Mesothelial cell of epicardium (in vitro differentiated cells): Measurements from ENCODE around the gene VGLL4. TPM values are rescaled to one million over a fixed set of nuclear protein-coding genes. Genes with fewer than 3 reads are reported as not detected.
A peak's percentile ranks its signal among the peaks of the same experiment; 100 is the strongest.

ENCODE experiments used
- DNase-seq, 2 experiments: peaks; one replicate each; pipeline ENCODE4 v3.0.0; 2021; ENCODE audit warnings: low spot score in 2 of 2; ENCODE audit not compliant: unreplicated experiment in 2 of 2
- H3K27ac Mint-ChIP-seq: 2 replicates; pipeline ENCODE4 v1.8.0; 2021; ENCODE audit warnings: mixed read lengths
- H3K27me3 Mint-ChIP-seq: 2 replicates; pipeline ENCODE4 v1.8.0; 2021; ENCODE audit warnings: low read depth, mixed read lengths
- H3K36me3 Mint-ChIP-seq: 2 replicates; pipeline ENCODE4 v1.8.0; 2021; ENCODE audit warnings: mixed read lengths
- H3K4me1 Mint-ChIP-seq: 2 replicates; pipeline ENCODE4 v1.8.0; 2021; ENCODE audit warnings: mixed read lengths
- H3K4me3 Mint-ChIP-seq: 2 replicates; pipeline ENCODE4 v1.8.0; 2021; ENCODE audit warnings: mild to moderate bottlenecking, moderate library complexity, mixed read lengths
- H3K9me3 Mint-ChIP-seq: 2 replicates; pipeline ENCODE4 v1.8.0; 2021; ENCODE audit warnings: mixed read lengths
- CTCF ChIP-seq: fragments of 200-600 bp; sonication (generic); IDR thresholded peaks from one replicate; pipeline ENCODE4 v1.5.0; 2021; ENCODE audit warnings: antibody characterized with exemption; ENCODE audit not compliant: unreplicated experiment
- total RNA-seq: library from RNA; stranded (reverse); gene quantifications from 3 replicates; pipeline ENCODE4 v1.2.1, GENCODE V29; 2021

The VGLL4 gene
- total RNA-seq, 1 donor from 2014 or later = 140 TPM

DNA sequence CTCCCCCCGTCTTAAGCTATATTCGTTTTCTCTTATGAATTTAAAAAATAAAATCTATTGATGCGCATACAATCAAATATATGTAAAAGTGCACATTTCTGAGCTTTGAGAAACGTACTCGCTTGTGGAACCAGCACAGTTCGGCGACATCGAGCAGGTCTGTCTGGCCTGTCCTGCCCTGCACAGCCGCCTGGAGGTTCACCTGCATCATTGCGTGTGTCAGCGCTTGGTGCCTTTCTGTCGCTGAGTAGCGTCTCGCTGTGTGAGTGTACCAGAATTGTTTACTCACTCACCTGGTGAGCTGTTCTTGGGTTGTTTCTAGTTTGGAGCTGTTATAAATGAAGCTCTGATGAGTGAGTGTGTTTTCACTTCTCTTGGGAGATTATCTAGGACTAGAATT lies 104.0 kb downstream of the VGLL4 start:
- Mint-ChIP-seq H3K27me3 (no peaks in the 10 kb centered on the region), H3K36me3 (no peaks in the 10 kb centered on the region), H3K27ac (peak overlapping the region; percentile 84), H3K4me3 (no peak overlapping the region), H3K9me3 (no peaks in the 10 kb centered on the region), H3K4me1 (peaks cover 55% of the 10 kb centered on the region)
- no peak for TF ChIP-seq CTCF
- no peak for DNase-seq

DNA sequence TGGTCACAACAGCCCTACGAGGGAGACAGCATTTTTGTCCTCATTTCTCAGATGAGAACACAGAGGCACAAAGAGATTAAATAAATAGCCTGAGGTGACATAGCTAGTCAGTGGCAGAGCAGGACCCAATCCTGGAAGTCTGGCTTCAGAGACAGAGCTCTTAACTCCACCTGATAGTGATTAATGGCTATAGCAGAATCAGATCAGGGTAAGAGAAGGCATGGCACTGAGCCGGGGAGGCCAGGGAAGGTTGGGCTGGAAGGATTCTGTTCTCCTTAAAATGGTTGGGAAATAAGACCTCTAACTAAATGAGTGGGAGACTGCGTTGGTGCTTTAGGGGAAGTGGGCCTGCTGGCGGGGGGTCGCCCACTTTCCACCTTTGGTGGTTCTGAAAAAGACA lies 104.5 kb downstream of the VGLL4 start:
- Mint-ChIP-seq H3K36me3 (no peaks in the 10 kb centered on the region), H3K9me3 (no peaks in the 10 kb centered on the region), H3K27me3 (no peaks in the 10 kb centered on the region), H3K4me3 (no peak overlapping the region), H3K27ac (no peak overlapping the region), H3K4me1 (peaks cover 56% of the 10 kb centered on the region)
- no peak for DNase-seq
- no peak for TF ChIP-seq CTCF

DNA sequence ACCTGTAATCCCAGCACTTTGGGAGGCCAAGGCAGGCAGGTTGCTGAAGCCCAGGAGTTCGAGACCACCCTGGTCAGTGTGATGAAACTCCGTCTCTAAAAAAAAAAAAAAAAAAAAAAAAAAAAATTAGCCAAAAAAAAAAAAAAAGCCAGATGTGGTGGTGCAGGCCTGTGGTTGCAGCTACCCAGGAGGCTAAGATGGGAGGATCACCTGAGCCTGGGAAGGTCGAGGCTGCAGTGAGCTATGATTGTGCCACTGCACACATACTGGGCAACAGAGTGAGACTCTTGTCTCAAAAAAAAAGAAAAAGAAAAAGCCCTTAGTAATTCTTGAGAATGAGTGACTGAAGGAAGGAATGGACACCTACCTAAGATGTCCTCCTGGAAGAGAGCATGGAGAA lies 105.1 kb downstream of the VGLL4 start:
- H3K4me1 Mint-ChIP-seq = peaks cover 62% of the 10 kb centered on the region
- no peak overlapping the region for H3K4me3 Mint-ChIP-seq
- no peak for TF ChIP-seq CTCF
- no peak overlapping the region for H3K27ac Mint-ChIP-seq
- H3K27me3 Mint-ChIP-seq = no peaks in the 10 kb centered on the region
- no peak for DNase-seq
- H3K9me3 Mint-ChIP-seq = no peaks in the 10 kb centered on the region
- no peaks in the 10 kb centered on the region for H3K36me3 Mint-ChIP-seq

DNA sequence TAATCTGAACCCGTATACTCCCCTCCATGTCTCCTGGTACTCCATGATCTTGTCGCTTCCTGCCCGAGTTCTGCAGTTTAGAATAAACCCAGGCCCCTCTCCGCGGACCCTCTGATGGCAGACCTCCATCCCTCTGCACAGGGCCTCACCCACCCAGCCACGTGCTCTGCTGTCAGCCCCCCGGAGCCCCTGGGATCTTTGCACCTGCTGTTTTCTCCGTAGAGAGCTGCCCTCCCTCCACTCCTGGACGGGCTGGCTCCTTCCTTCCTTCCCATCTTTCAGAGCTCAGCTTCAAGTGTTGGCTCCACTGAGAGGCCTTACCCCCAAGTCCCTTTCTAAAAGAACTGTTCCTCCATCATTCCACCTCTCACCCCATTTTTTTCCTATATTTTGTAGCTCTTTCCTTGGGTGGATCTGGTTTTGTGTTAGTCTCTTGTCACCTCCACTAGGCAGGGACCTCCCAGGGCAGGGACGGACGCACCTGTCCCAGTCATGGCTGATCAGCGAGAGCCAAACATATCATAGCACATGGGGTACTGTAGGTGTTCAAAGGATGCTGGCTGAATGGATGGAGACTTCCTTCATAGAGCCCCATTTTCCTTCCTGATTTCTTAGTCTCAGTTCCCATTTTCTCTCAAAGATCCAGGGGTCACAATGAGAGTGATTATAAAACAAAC lies 106.6 kb downstream of the VGLL4 start:
- no peak for DNase-seq
- no peaks in the 10 kb centered on the region for H3K36me3 Mint-ChIP-seq
- TF ChIP-seq CTCF = no peak
- no peak overlapping the region for H3K27ac Mint-ChIP-seq
- no peaks in the 10 kb centered on the region for H3K27me3 Mint-ChIP-seq
- H3K4me1 Mint-ChIP-seq = peaks cover 64% of the 10 kb centered on the region
- H3K9me3 Mint-ChIP-seq = no peaks in the 10 kb centered on the region
- H3K4me3 Mint-ChIP-seq = no peak overlapping the region

GRCh38 chr3:11536132-11536935 lies 107.4 kb downstream of the VGLL4 start:
- Mint-ChIP-seq H3K9me3 (no peaks in the 10 kb centered on the region), H3K4me3 (no peak overlapping the region), H3K27me3 (no peaks in the 10 kb centered on the region), H3K27ac (no peak overlapping the region), H3K36me3 (no peaks in the 10 kb centered on the region), H3K4me1 (peaks cover 60% of the 10 kb centered on the region)
- no peak for DNase-seq
- TF ChIP-seq CTCF = no peak
